ENCODE results near the gene EPPIN. TPM values are rescaled to one million over a fixed set of nuclear protein-coding genes. Genes with fewer than 3 reads are reported as not detected.

EPPIN gene
- total RNA-seq, 1 donor from 2014 or later = not detected

GRCh38 chr20:45539382-45539781 lies 7.8 kb downstream of the EPPIN start, which contains the start of gene WFDC6:
TSS of gene WFDC6 (minus strand) at chr20:45539482. CDS start at chr20:45539407, 75 bp downstream.
- no peak for DNase-seq (ENCODE audit: extremely low read depth, low read depth, low spot score)

GRCh38 chr20:45538209-45538799 lies 8.9 kb downstream of the EPPIN start:
- DNase-seq (ENCODE audit: extremely low read depth, low read depth, low spot score) = no peak

GRCh38 chr20:45527294-45527693 lies 19.9 kb downstream of the EPPIN start:
- DNase-seq (ENCODE audit: extremely low read depth, low read depth, low spot score) = no peak

GRCh38 chr20:45523821-45524220 lies 23.4 kb downstream of the EPPIN start:
- no peak for DNase-seq (ENCODE audit: extremely low read depth, low read depth, low spot score)

GRCh38 chr20:45518282-45518681 lies 28.9 kb downstream of the EPPIN start:
- no peak for DNase-seq (ENCODE audit: extremely low read depth, low read depth, low spot score)

- no peak for DNase-seq (ENCODE audit: extremely low read depth, low read depth, low spot score)
Measured at GRCh38 chr20:45515147-45515913, 31.9 kb downstream of the EPPIN start, which contains the start of gene SPINT3. TSS of gene SPINT3 (minus strand) at chr20:45515622. CDS start at chr20:45515608, 14 bp downstream.

GRCh38 chr20:45510242-45510862 lies 36.8 kb downstream of the EPPIN start:
- DNase-seq (ENCODE audit: extremely low read depth, low read depth, low spot score) = no peak

GRCh38 chr20:45509091-45509490 lies 38.1 kb downstream of the EPPIN start:
- DNase-seq (ENCODE audit: extremely low read depth, low read depth, low spot score) = no peak

- DNase-seq (ENCODE audit: extremely low read depth, low read depth, low spot score) = no peak
Measured at GRCh38 chr20:45508068-45508886, 38.9 kb downstream of the EPPIN start.

- no peak for DNase-seq (ENCODE audit: extremely low read depth, low read depth, low spot score)
Measured at GRCh38 chr20:45507011-45507820, 40.0 kb downstream of the EPPIN start.

- no peak for DNase-seq (ENCODE audit: extremely low read depth, low read depth, low spot score)
Measured at GRCh38 chr20:45506398-45506797, 40.8 kb downstream of the EPPIN start.

GRCh38 chr20:45503403-45503802 lies 43.8 kb downstream of the EPPIN start:
- no peak for DNase-seq (ENCODE audit: extremely low read depth, low read depth, low spot score)

GRCh38 chr20:45502561-45502960 lies 44.6 kb downstream of the EPPIN start:
- no peak for DNase-seq (ENCODE audit: extremely low read depth, low read depth, low spot score)

- no peak for DNase-seq (ENCODE audit: extremely low read depth, low read depth, low spot score)
Measured at GRCh38 chr20:45501600-45501999, 45.6 kb downstream of the EPPIN start.

GRCh38 chr20:45500022-45500421 lies 47.2 kb downstream of the EPPIN start:
- no peak for DNase-seq (ENCODE audit: extremely low read depth, low read depth, low spot score)

- no peak for DNase-seq (ENCODE audit: extremely low read depth, low read depth, low spot score)
Measured at GRCh38 chr20:45497971-45498494, 49.2 kb downstream of the EPPIN start.

GRCh38 chr20:45496166-45496565 lies 51.0 kb downstream of the EPPIN start:
- DNase-seq (ENCODE audit: extremely low read depth, low read depth, low spot score) = no peak

GRCh38 chr20:45495501-45495941 lies 51.7 kb downstream of the EPPIN start:
- DNase-seq (ENCODE audit: extremely low read depth, low read depth, low spot score) = no peak
